ENCODE results near the gene HDAC8. TPM values are rescaled to one million over a fixed set of nuclear protein-coding genes. Genes with fewer than 3 reads are reported as not detected.

HDAC8 gene
- total RNA-seq, 2 donors from 2014 or later, result 12.0 to 13.0 TPM

DNA sequence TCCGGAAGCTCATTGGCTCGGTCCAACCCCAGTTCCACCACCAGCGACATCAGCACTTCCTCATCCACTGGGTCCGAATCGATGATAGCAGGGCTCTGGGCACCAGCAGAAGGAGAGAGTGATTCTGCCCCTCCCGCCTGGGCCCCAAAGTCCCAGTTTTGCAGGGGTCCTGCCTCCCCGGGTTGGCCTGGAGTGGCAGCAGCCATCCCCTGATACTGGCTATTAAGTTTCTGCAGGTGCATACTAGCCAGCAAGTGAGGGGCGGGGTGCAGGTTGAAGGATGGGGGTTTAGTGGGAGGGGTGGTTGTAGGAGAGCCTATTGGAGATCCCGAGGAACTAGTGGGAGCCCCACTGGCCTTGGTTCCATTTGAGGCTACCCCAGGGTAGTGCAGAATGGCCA, 270.9 kb downstream of the HDAC8 start:
- no peaks in the 10 kb centered on the region for H3K9me3 ChIP-seq
- H3K4me3 ChIP-seq, result no peak overlapping the region
- peaks cover 0 to 15% of the 10 kb centered on the region in 2 donors for H3K4me1 ChIP-seq
- no peak overlapping the region for H3K27ac ChIP-seq
- H3K36me3 ChIP-seq, result no peaks in the 10 kb centered on the region
- H3K27me3 ChIP-seq, result peaks cover 12 to 13% of the 10 kb centered on the region in 2 donors
- no peak for DNase-seq (ENCODE audit: low spot score)
- TF ChIP-seq, protein P1, sequence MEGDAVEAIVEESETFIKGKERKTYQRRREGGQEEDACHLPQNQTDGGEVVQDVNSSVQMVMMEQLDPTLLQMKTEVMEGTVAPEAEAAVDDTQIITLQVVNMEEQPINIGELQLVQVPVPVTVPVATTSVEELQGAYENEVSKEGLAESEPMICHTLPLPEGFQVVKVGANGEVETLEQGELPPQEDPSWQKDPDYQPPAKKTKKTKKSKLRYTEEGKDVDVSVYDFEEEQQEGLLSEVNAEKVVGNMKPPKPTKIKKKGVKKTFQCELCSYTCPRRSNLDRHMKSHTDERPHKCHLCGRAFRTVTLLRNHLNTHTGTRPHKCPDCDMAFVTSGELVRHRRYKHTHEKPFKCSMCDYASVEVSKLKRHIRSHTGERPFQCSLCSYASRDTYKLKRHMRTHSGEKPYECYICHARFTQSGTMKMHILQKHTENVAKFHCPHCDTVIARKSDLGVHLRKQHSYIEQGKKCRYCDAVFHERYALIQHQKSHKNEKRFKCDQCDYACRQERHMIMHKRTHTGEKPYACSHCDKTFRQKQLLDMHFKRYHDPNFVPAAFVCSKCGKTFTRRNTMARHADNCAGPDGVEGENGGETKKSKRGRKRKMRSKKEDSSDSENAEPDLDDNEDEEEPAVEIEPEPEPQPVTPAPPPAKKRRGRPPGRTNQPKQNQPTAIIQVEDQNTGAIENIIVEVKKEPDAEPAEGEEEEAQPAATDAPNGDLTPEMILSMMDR (IDR thresholded peaks at IDR 0.05), result no peak

DNA sequence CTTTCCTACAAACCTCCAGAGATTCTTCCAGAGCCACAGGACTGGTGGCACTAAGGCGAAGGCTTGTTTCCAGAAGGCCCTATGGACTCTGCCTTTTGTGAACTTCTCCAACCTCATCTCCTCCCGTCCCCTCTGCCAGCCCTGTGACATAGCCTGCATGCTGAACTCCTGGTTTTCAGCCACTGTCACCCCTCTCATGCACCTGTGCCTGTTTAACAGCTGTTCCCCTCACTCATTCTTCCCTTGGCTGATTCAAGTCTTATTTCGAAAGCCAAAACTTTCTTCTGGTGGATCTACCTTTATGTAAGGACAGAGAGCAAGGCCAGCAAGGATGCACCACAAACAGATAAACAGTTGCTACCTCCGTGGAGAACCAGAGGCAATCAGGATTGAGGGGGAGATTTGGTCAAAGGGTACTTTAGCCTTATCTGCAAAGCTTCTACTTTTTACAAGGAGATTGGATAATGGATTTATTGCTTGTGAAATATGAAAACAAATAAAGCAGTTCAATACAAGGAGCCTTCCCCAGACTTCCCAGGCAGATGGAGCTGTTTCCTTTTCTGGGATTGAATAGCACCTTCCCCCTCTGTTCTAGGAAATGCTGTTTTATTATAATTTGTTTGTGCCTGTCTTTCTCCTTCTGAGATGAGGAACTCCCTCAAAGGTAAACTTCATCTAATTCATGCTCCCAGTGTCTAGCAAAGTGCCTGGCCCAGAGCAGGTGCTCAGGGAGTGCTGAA, 272.6 kb downstream of the HDAC8 start:
- Histone ChIP-seq H3K36me3 (no peaks in the 10 kb centered on the region), H3K4me3 (no peak overlapping the region), H3K9me3 (no peaks in the 10 kb centered on the region), H3K27me3 (peaks cover 0 to 8% of the 10 kb centered on the region in 2 donors), H3K27ac (no peak overlapping the region), H3K4me1 (peaks cover 0 to 6% of the 10 kb centered on the region in 2 donors)
- DNase-seq (ENCODE audit: low spot score), result peak; percentile 30
- TF ChIP-seq, protein P1 (IDR thresholded peaks at IDR 0.05), result no peak

DNA sequence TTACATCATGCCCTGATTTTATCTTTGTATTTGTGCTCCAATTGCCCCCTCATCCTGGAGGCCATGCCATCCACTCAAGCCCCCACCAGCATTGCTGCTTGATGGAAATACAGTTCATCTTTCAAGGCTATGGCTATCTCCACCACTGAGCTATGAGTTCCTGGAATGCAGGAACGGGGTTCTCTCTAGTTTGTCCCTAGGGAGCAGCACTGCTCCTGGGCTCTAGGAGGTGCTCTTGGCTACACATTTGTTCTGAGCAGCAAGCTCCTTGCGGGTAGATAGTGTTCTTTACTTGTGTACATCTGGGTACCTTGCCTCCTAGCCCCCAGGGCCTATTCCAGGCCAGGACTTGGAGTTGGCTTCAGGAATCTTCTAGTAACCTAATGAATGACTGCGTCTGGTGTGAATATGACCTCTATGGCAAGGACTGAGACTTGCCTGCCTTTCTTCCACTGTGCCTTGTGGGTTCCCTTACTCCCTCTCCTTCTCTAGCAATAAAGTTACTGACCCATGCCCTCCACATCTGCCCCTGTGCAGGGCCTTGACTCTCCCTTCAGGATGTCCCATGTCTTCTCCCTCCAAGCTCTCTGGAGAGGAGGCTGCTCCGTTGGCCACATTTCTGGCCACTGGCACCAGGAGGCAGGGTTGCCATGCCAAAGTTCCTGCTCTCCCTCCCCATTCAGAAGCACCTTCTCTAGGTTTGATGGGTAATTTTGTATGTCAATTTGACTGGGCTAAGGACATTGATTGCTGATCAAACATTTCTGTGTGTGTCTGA, 274.5 kb downstream of the HDAC8 start:
- no peak for DNase-seq (ENCODE audit: low spot score)

DNA sequence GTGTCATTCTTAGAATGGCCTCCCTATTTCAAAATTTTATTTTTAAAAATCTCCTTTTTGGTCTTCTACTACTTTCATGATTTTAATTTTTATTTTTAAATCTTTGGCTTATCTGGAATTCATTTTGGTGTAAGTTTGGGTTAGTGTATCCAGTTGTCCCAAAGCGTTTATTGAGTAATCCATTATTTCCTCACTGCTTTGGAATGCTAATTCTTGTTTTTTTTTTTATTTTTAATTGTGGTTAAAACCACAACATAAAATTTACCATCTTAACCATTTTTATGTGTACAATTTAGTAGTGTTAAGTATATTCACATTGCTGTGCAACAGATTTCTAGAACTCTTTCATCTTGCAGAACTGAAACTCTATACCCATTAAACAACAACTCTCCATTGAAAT, 275.7 kb downstream of the HDAC8 start:
- Histone ChIP-seq H3K9me3 (peaks cover 0 to 14% of the 10 kb centered on the region in 2 donors), H3K36me3 (no peaks in the 10 kb centered on the region), H3K27me3 (no peaks in the 10 kb centered on the region), H3K4me3 (no peak overlapping the region), H3K4me1 (no peaks in the 10 kb centered on the region), H3K27ac (no peak overlapping the region)
- DNase-seq (ENCODE audit: low spot score), result no peak
- TF ChIP-seq, protein P1 (IDR thresholded peaks at IDR 0.05), result no peak

More for the DNA sequence above, 274.5 kb downstream of the HDAC8 start:
- Histone ChIP-seq H3K4me1 (no peaks in the 10 kb centered on the region), H3K36me3 (no peaks in the 10 kb centered on the region), H3K4me3 (no peak overlapping the region), H3K27me3 (peaks cover 0 to 3% of the 10 kb centered on the region in 2 donors), H3K27ac (no peak overlapping the region), H3K9me3 (peaks cover 0 to 3% of the 10 kb centered on the region in 2 donors)
- TF ChIP-seq, protein P1 (IDR thresholded peaks at IDR 0.05), result peak in 1 of 2 donors; percentile 24

DNA sequence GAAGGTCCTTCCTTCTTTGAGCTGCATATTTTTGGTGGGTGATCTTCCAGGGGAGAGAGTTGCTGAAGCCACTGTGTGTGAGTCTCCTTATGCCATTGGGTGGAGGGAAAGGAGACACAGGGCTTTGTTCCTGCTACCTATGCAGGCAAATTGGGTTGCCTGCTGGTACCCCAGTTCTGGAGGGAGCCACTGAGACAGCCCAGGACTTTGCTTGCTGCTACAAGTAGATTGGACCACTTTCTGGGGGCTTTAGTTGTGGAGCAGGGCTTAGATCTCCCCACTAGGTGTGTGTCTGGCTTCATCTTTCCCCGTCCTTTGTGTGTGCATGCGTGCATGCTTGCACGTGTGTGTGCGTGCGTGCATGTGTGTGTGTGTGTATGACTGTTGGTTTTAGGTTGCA, 276.9 kb downstream of the HDAC8 start:
- H3K27me3 ChIP-seq, result no peaks in the 10 kb centered on the region
- H3K27ac ChIP-seq, result no peak overlapping the region
- no peaks in the 10 kb centered on the region for H3K4me1 ChIP-seq
- peaks cover 0 to 23% of the 10 kb centered on the region in 2 donors for H3K9me3 ChIP-seq
- TF ChIP-seq, protein P1 (IDR thresholded peaks at IDR 0.05), result no peak
- no peak overlapping the region for H3K4me3 ChIP-seq
- DNase-seq (ENCODE audit: low spot score), result no peak
- no peaks in the 10 kb centered on the region for H3K36me3 ChIP-seq

Data from right atrium auricular region (tissue), 2 donors.